ENCODE results near the gene IRF2.

Gene IRF2

DNA sequence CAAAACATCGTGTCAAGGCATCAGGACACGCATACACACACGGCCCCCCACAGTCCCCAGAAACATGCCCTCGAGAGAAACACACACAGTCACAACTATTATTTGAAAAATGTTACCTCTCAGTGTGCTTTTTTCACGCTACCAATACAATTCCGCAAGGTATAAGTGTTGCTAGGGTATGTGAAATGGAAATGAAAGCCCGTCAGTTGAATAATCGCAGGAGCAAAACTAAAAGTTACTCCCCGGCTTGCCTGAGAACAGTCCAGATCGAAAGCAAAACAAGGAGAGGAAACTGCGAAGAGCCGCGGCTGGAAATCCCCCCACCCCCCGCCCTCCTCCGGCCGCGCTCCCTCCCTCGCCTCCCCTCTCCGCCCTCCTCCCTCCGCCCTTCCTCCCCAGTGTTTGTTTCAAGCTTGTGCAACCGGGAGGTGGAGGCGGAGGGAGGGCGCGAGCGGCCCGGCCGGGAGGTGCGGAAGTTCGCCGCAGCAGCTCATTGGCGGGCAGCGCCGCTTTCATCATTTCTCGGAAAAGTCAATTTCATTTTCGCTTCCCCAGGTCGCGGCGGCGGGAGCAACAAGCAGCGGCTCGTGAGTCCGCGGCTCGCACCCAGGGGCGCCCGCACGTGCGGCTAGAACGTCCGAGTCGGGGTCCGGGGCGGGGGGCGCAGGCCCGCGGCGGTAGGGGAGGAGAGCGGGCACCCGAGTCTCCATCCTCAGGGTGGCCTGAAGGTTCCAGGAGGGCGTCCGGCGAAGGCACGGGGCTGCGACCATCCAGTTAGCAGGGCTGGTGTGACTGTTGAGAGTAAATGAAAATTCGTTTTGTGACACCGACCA, at the start of gene IRF2:
Gene IRF2, minus strand, starts transcription at position 288 of the 833 bp plus-strand sequence. CDS start 45,486 bp downstream, outside the sequence.
- peak; percentile 95 for DNase-seq

DNA sequence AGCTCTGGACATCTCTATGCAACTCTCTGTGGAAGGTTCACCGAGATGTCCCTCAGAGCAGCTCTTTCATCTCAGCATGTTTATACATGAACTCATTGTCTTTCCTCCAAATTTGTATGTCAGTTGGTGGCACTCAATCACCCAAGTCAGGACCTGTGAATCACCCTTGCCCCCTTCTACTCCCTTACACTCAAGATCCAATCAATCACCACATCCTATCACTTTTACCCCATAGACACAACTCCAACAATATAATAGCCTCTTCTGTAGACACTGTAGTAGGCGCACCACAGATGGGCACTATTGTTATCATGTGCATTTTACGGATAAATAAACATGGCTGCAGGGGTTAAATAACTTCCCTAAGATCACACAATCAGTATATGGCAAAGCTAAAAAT, 41.3 kb upstream of the IRF2 start:
- no peak for DNase-seq

- DNase-seq, result peak; percentile 78
These were observed 40.0 kb upstream of the IRF2 start for GRCh38 chr4:184514121-184514988.

- DNase-seq, result no peak
These were observed 39.4 kb upstream of the IRF2 start for GRCh38 chr4:184513802-184514120.

DNA sequence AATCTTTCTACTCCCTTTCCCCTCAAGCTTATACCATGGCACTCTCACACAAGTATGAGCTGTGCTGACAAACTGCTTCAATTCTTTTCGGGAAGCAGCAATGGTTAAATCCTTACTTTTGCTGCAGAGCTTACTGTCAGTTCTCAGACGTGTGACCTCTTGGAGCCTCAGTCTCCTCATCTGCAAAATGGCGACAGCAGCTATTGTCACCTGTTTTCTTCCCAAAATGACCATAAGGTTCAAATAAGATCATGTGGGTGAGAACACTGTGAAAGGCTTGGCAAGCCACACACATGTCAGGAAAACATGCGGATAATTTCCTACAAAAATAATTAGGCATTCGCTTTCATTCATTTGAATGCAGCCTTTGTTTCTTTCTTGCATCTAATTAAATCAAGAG, 36.8 kb upstream of the IRF2 start:
- DNase-seq, result no peak

DNA sequence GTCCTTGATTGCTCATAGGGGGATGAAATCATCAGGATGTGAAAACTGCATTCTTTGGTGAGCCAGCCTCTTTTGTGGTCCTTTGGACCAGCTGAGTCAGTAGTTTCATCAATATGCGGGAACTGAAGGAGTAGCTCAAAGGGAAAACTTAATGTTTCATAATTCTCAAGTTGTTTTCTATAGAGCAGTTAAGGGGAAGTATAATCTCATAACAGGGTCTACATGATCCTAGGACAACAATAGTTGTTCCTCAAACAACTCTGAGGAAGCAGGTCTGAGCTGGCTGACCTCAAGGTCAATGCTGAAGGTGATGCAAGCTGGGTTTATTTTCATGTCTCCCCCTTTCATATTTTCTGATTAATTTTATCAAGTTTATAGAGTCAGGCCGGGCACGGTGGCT, 36.1 kb upstream of the IRF2 start:
- DNase-seq, result no peak

GRCh38 chr4:184506527-184507121, 32.3 kb upstream of the IRF2 start:
- DNase-seq, result no peak

GRCh38 chr4:184504385-184504784, 30.0 kb upstream of the IRF2 start:
- DNase-seq, result no peak

- DNase-seq, result peak; percentile 67
These were observed 29.5 kb upstream of the IRF2 start for GRCh38 chr4:184503869-184504300.

DNA sequence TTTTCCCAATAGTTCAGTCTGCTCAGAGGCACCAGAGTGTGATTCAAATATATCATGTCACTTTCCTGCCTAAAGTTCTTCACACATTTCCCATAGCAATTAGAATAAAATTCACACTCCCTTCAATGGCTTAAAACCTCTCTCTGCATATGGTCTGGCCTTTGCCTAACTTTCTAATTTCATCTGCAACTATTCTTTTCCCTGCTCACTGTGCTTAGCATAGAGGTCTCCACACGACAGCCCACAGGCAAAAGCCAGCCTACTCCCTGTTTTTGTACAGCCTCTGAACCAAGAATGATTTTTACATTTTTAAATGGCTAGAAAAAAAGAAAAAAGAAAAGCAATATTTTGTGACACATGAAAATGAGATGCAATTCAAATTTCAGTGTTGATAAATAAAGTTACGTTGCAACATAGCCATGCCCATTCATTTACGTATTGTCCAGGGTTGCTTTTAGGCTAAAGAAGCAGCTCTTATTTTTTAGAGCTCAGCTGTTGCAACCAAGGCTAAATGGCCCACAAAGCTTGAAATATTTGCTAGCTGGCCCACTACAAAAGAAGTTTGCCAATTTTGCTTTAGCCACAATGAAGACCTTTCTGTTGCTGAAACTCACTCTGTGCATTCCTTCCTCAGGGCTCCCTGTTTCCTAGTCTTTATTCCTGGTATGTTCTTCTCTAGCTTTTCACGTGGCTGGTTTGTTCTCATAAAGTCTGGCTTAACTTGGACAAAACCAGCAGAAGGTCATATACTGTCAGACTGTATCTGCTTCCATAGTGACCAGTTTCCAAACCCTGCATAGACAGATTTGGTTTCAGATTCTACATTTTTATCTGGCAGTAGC, 26.6 kb upstream of the IRF2 start:
- no peak for DNase-seq

DNA sequence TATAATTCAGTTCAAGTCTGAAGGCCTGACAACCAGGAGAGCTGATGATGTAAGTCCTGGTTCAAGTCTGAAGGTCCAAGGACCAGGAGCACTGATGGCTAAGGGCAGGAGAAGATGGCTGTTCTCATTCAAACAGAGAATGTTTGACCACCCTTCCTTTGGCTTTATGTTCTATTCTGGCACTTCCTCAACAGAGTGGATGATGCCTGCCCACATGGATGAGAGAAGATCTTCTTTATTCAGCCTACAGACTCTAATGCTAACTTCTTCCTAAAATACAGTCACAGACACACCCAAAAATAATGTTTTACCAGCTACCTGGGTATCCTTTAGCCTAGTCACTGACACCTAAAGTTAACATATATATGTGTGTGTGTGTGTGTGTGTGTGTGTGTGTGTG, 25.6 kb upstream of the IRF2 start:
- DNase-seq, result no peak

DNA sequence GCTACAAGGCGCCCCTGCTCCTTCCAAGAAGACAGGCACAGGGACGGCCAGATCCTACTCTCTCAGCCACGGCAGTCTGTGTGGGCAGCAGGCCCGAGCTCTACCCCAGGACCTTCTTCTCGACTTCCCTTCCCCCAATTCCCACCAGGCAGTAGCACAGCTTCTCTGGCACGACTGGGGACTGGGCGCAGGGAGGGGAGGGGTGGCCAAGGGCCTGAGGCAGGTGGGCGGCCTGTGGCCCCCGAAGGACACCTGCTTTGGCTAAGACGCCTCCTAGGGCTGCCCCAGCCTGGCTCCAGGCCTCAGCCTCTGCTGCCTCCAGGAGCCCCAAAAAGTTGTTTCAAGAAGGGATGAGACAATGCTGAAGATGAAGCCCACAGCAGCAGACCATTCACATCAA, 24.2 kb upstream of the IRF2 start:
- no peak for DNase-seq

DNA sequence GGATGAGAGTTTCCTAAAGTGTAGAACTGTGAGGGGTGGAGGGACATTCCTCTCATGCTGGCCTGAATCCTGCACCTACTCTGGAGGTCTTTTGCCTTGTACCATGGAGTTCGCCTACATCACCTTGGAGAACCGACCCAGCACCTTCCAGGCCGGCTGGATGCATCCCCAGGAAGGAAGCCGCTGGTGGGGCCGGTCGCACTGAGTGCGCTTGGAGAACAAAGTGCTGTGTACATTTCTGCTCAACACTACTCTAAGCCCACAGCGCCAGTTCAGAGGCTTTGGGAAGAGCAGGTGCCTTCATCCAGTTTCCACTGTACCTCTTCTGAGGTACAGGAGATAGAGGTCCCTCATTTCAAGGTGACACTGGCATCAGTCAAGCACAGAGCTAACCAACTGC, 15.4 kb upstream of the IRF2 start:
- DNase-seq, result no peak

DNA sequence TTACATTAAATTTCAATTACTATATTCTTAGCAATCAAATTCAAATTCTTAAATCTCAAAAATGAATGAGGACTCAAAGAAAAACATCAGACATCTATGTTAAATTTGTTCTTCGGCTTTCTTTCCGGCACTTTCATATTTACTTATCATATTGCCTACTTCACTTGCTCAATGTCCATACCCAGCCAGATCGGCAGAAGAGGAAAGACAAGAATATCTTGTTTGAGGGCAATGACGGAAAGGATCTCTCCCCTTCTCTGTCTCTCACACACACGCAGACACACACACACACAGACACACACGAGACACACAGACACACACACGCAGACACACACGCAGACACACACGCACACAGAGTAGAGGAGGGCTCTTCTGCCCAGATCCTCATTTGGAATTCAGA, 13.2 kb upstream of the IRF2 start:
- no peak for DNase-seq

DNA sequence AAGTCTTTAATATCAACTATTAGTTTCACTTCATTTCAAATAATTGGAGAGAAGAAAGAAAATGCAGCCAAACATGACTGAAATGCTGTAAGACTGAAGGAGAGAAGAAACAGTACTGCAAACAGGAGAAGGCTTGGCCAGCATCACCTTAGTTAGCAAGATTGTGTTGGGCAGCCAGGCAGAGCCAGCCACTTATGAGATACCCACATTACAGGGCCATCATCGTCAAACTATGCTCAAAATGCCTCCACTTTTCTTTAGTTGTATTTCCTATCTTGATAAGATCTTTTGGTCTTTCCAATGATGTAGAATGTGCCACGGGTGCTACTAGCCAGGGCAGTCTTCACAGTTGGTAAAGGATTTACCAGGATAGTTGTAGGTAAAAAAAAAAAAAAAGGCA, 10.9 kb upstream of the IRF2 start:
- DNase-seq, result no peak

GRCh38 chr4:184481544-184481943, 7.2 kb upstream of the IRF2 start:
- no peak for DNase-seq

DNA sequence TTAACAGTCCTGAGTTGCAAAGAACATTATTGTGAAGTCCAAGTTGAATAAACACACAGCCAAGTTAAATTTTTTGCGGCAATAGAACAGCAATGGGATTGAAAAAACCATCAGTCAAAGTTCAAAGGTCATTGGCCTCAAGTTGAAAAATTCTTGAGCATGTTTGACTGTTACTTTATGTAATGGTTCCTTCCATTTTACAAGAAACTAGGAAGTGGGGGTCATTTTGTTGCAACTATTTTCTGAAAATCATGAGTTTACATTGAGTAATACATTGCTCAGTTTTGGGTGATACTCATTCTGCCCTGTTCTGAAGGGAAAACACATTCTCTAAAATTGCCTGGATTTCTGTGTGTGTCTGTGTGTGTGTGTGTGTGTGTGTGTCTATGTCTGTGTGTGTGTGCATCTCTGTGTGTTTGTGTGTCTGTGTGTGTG, 5.2 kb upstream of the IRF2 start:
- no peak for DNase-seq

- no peak for DNase-seq
These were observed 3.0 kb upstream of the IRF2 start for GRCh38 chr4:184477201-184477999.

- DNase-seq, result peak; percentile 68
These were observed 2.3 kb upstream of the IRF2 start for GRCh38 chr4:184476695-184477094.

DNA sequence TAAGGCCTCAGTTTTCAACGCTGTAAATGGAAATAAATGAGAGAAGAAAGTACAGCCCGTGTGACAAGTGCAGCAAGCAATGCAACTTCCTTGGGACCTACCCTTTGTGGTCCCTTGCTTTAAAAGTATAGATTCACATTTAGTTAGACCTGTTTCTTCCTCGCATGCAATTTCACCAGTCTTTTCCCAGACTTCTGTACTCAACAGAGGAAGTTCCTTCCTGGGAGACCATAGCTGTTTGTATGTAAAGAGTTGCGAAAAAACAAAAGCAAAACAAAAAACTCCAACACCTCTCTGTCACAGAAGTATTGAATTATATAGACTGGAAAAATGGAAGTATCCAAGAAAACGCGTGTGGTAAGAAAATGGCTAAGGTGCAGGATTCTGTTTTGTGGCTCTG, 1.1 kb upstream of the IRF2 start:
- DNase-seq, result no peak

- DNase-seq, result no peak
These were observed 729 bp upstream of the IRF2 start for GRCh38 chr4:184475096-184475461.
